PC-9 (cell line): ENCODE measurements around the gene ERG. TPM values are rescaled to one million over a fixed set of nuclear protein-coding genes. Genes with fewer than 3 reads are reported as not detected.

Experiments used
- BruUV-seq: library from RNA; stranded (reverse); fragments of 400-500 nt; replicated peaks from 2 replicates; lab custom pipeline; 2021; lab: Mats Ljungman, UMichigan
- CTCF ChIA-PET: fragments of 300-600 bp; sonication (Branson Sonifier 250); formaldehyde crosslinking; loops from one replicate; lab custom pipeline; 2022; ENCODE audit warnings: antibody characterized with exemption; lab: Charles Lee
- POLR2A ChIA-PET: fragments of 300-600 bp; sonication (Branson Sonifier 250); formaldehyde crosslinking; loops from one replicate; lab custom pipeline; 2022; ENCODE audit warnings: antibody characterized with exemption; ENCODE audit not compliant: unreplicated experiment; lab: Charles Lee
- DNase-seq, 2 experiments: peaks; one replicate each; pipeline versions ENCODE4 v3.0.0 to v3.0.0-alpha.2; 2015 to 2022; ENCODE audit warnings: mixed read lengths in 1 of 2
- H2AFZ ChIP-seq: fragments of 200-600 bp; sonication (generic); 2 replicates; pipeline ENCODE4 v1.8.1; 2017; ENCODE audit warnings: antibody characterized with exemption
- H3F3A ChIP-seq: fragments of 200-600 bp; sonication (generic); 2 replicates; pipeline ENCODE4 v1.8.1; 2017; ENCODE audit warnings: antibody characterized with exemption, mild to moderate bottlenecking, low read depth; ENCODE audit not compliant: insufficient read depth
- H3K27ac ChIP-seq: fragments of 200-600 bp; sonication (generic); 2 replicates; pipeline ENCODE4 v1.6.1; 2016; ENCODE audit warnings: mixed run types
- H3K27me3 ChIP-seq: fragments of 200-600 bp; sonication (generic); 2 replicates; pipeline ENCODE4 v1.6.1; 2016; ENCODE audit warnings: low read depth, mixed run types; ENCODE audit not compliant: insufficient read depth
- H3K36me3 ChIP-seq: fragments of 200-600 bp; sonication (generic); 2 replicates; pipeline ENCODE4 v1.6.1; 2016; ENCODE audit warnings: low read depth, mixed run types
- H3K4me1 ChIP-seq: fragments of 200-600 bp; sonication (generic); replicated peaks from 2 replicates; pipeline ENCODE4 v1.6.1; 2016; ENCODE audit warnings: mixed run types; ENCODE audit not compliant: insufficient read depth
- H3K4me2 ChIP-seq: fragments of 200-600 bp; sonication (generic); 2 replicates; pipeline ENCODE4 v1.6.1; 2017; ENCODE audit warnings: mixed run types
- H3K4me3 ChIP-seq: fragments of 200-600 bp; sonication (generic); 2 replicates; pipeline ENCODE4 v1.6.1; 2016; ENCODE audit warnings: mixed run types
- H3K79me2 ChIP-seq: fragments of 200-600 bp; sonication (generic); 2 replicates; pipeline ENCODE4 v1.6.1; 2017; ENCODE audit warnings: low read depth, mixed run types
- H3K9me2 ChIP-seq: fragments of 200-600 bp; sonication (generic); 2 replicates; pipeline ENCODE4 v1.8.1; 2017; ENCODE audit warnings: mild to moderate bottlenecking; ENCODE audit not compliant: insufficient read depth
- H3K9me3 ChIP-seq: fragments of 200-600 bp; sonication (generic); 2 replicates; pipeline ENCODE4 v1.8.1; 2016; ENCODE audit warnings: low read depth; ENCODE audit not compliant: insufficient read depth
- H4K20me1 ChIP-seq: fragments of 200-600 bp; sonication (generic); 2 replicates; pipeline ENCODE4 v1.8.1; 2017; ENCODE audit not compliant: insufficient read depth
- CTCF ChIP-seq: fragments of 200-600 bp; sonication (generic); conservative IDR thresholded peaks from 2 replicates; pipeline ENCODE4 v1.6.1; 2017; ENCODE audit warnings: mixed run types, antibody characterized with exemption, mild to moderate bottlenecking, moderate library complexity
- EZH2 ChIP-seq: fragments of 200-600 bp; sonication (generic); IDR thresholded peaks from 2 replicates; pipeline ENCODE4 v1.8.0; 2017; ENCODE audit warnings: antibody characterized with exemption, low read depth
- intact Hi-C: fragments of 100-400 bp; cut with micrococcal nuclease; formaldehyde crosslinking; loops from one replicate; pipeline ENCODE4 v1.10.0; 2022; ENCODE audit not compliant: unreplicated experiment
- total RNA-seq: library from RNA; stranded (reverse); gene quantifications from 2 replicates; pipeline ENCODE4 v1.2.3, GENCODE V29; 2021

Gene ERG
- total RNA-seq, 1 experiment from 2014 or later: not detected

- CTCF ChIA-PET: no interaction called here
- no peaks in the 10 kb centered on the region for H4K20me1 ChIP-seq
- no peaks in the 10 kb centered on the region for H3K27me3 ChIP-seq
- H3F3A ChIP-seq: no peaks in the 10 kb centered on the region
- no peak for DNase-seq
- H3K79me2 ChIP-seq: no peaks in the 10 kb centered on the region
- H3K9me2 ChIP-seq: no peaks in the 10 kb centered on the region
- no peaks in the 10 kb centered on the region for H3K36me3 ChIP-seq
- POLR2A ChIA-PET: no interaction called here
- H3K4me2 ChIP-seq: no peak overlapping the region
- no TSS peak for BruUV-seq
- H3K27ac ChIP-seq: no peak overlapping the region
- no peaks in the 10 kb centered on the region for H3K9me3 ChIP-seq
- no peak overlapping the region for H3K4me3 ChIP-seq
- H2AFZ ChIP-seq: no peak overlapping the region
- TF ChIP-seq EZH2 (no peak), CTCF (no peak)
- no peaks in the 10 kb centered on the region for H3K4me1 ChIP-seq
- intact Hi-C loops: no loop called here
These were observed 167.6 kb downstream of the ERG start for GRCh38 chr21:38330666-38331065.

Other genes starting within 250 kb of the ERG start
- gene KCNJ15, start 241.5 kb downstream of the ERG start, total RNA-seq: not detected in 2 replicates